HepG2 (cell line): ENCODE results near the gene WFDC11. TPM values are rescaled to one million over a fixed set of nuclear protein-coding genes. Genes with fewer than 3 reads are reported as not detected.

Experiments used
- ATF3 ChIP-seq: sonication (generic); formaldehyde crosslinking; IDR thresholded peaks from 2 replicates; pipeline ENCODE4 v1.4.0; 2020; ENCODE audit warnings: missing genetic modification reagents
- CERS6 ChIP-seq: sonication (generic); formaldehyde crosslinking; IDR thresholded peaks from 2 replicates; pipeline ENCODE4 v1.5.0; 2020; ENCODE audit warnings: missing genetic modification reagents
- CSRNP1 ChIP-seq: sonication (generic); formaldehyde crosslinking; IDR thresholded peaks from 2 replicates; pipeline ENCODE4 v1.8.1; 2023; ENCODE audit warnings: mild to moderate bottlenecking, missing genetic modification reagents
- DPF2 ChIP-seq: sonication (generic); formaldehyde crosslinking; IDR thresholded peaks from 2 replicates; pipeline ENCODE4 v1.4.0; 2020; ENCODE audit warnings: mild to moderate bottlenecking, low read depth, missing genetic modification reagents, borderline replicate concordance
- EP300 ChIP-seq, 3 experiments: sonication (generic) in 1 of 3; formaldehyde crosslinking in 1 of 3; IDR thresholded peaks; 2 replicates each; pipeline versions ENCODE4 v1.5.1 to v1.6.1; 2011 to 2020; ENCODE audit warnings: low read depth in 2 of 3, low read length in 2 of 3, borderline replicate concordance in 1 of 3, improper control_type of control experiment in 1 of 3, mild to moderate bottlenecking in 1 of 3, missing genetic modification reagents in 1 of 3, moderate library complexity in 1 of 3
- GABPA ChIP-seq, 2 experiments: IDR thresholded peaks; 2 replicates each; pipeline ENCODE4 v1.6.1; 2011 to 2016; ENCODE audit warnings: low read depth in 2 of 2, low read length in 1 of 2, missing biosample characterization in 1 of 2, missing genetic modification characterization in 1 of 2
- GZF1 ChIP-seq: sonication (generic); formaldehyde crosslinking; IDR thresholded peaks from 2 replicates; pipeline ENCODE4 v1.5.1; 2020; ENCODE audit warnings: mild to moderate bottlenecking, missing genetic modification reagents
- MBD4 ChIP-seq: IDR thresholded peaks from 2 replicates; pipeline ENCODE4 v1.6.1; 2012; ENCODE audit warnings: low read length, inconsistent platforms, borderline replicate concordance
- NAIF1 ChIP-seq: sonication (generic); formaldehyde crosslinking; IDR thresholded peaks from 2 replicates; pipeline ENCODE4 v1.5.0; 2020; ENCODE audit warnings: mild to moderate bottlenecking, missing genetic modification reagents, borderline replicate concordance
- PBX2 ChIP-seq: IDR thresholded peaks from 2 replicates; pipeline ENCODE4 v1.6.1; 2016; ENCODE audit warnings: control low read depth
- PRDM4 ChIP-seq: sonication (generic); formaldehyde crosslinking; IDR thresholded peaks from 2 replicates; pipeline ENCODE4 v1.9.0; 2021; ENCODE audit warnings: missing genetic modification reagents, borderline replicate concordance
- SALL2 ChIP-seq: sonication (generic); formaldehyde crosslinking; IDR thresholded peaks from 2 replicates; pipeline ENCODE4 v1.8.1; 2023; ENCODE audit warnings: mild to moderate bottlenecking, missing genetic modification reagents, inconsistent platforms
- SNAI1 ChIP-seq: sonication (generic); formaldehyde crosslinking; IDR thresholded peaks from 2 replicates; pipeline ENCODE4 v1.5.0; 2020; ENCODE audit warnings: mild to moderate bottlenecking, missing genetic modification reagents, borderline replicate concordance
- STAT5B ChIP-seq: sonication (generic); formaldehyde crosslinking; IDR thresholded peaks from 2 replicates; pipeline ENCODE4 v1.4.0; 2020; ENCODE audit warnings: missing genetic modification reagents
- TEAD3 ChIP-seq: optimal IDR thresholded peaks from 2 replicates; pipeline ENCODE3; 2016; ENCODE audit warnings: borderline replicate concordance
- ZNF331 ChIP-seq: sonication (generic); formaldehyde crosslinking; IDR thresholded peaks from 2 replicates; pipeline ENCODE4 v1.4.0; 2020; ENCODE audit warnings: missing genetic modification reagents
- ZNF354B ChIP-seq: sonication (generic); formaldehyde crosslinking; IDR thresholded peaks from 2 replicates; pipeline ENCODE4 v1.8.0; 2022; ENCODE audit warnings: mild to moderate bottlenecking, missing genetic modification reagents
- ZNF468 ChIP-seq: sonication (generic); formaldehyde crosslinking; IDR thresholded peaks from 2 replicates; pipeline ENCODE4 v1.8.0; 2022; ENCODE audit warnings: mild to moderate bottlenecking, moderate library complexity, missing genetic modification reagents
- ZNF562 ChIP-seq: sonication (generic); formaldehyde crosslinking; IDR thresholded peaks from 2 replicates; pipeline ENCODE4 v1.8.0; 2022; ENCODE audit warnings: missing genetic modification reagents, borderline replicate concordance
- ZNF781 ChIP-seq: sonication (generic); formaldehyde crosslinking; IDR thresholded peaks from 2 replicates; pipeline ENCODE4 v1.5.1; 2020; ENCODE audit warnings: borderline replicate concordance, mild to moderate bottlenecking, missing genetic modification reagents; ENCODE audit errors: not compliant biosample characterization
- ZNF878 ChIP-seq: sonication (generic); formaldehyde crosslinking; IDR thresholded peaks from 2 replicates; pipeline ENCODE4 v1.8.1; 2023; ENCODE audit warnings: mild to moderate bottlenecking, missing genetic modification reagents, moderate library complexity
- ZZZ3 ChIP-seq: sonication (generic); formaldehyde crosslinking; IDR thresholded peaks from 2 replicates; pipeline ENCODE4 v1.4.0; 2020; ENCODE audit warnings: missing genetic modification reagents, mild to moderate bottlenecking, borderline replicate concordance
- polyA plus RNA-seq, 8 experiments: library from polyadenylated mRNA; depleted of rRNA in 3 of 8; stranded (reverse) in 7 of 8; unstranded in 1 of 8; fragments of >200 nt; fragmentation: Illumina TruSeq in 4 of 8; extraction: Trizol in 4 of 8; gene quantifications; 2 replicates each; pipeline versions ENCODE4 v1.2.1 to v1.2.3, GENCODE V29; 2011 to 2016; ENCODE audit warnings: low read depth in 4 of 8, missing spikeins in 1 of 8, mixed read lengths in 1 of 8; ENCODE audit not compliant: insufficient read depth in 1 of 8
- total RNA-seq, 5 experiments: library from RNA; depleted of rRNA; stranded (reverse); fragments of >200 nt; fragmentation: Illumina TruSeq; extraction: Trizol; gene quantifications; 2 replicates each; pipeline ENCODE4 v1.2.3, GENCODE V29; 2016; ENCODE audit warnings: low read depth in 1 of 5

WFDC11 gene
- total and polyA plus RNA-seq, 2 of the 13 experiments (the other 11 are each of a cell fraction or from before 2014, with no cell fraction given), result not detected

GRCh38 chr20:45621593-45621992, 48.4 kb downstream of the WFDC11 start (continued):
- no peak for TF ChIP-seq CSRNP1 (CRISPR knock-in tag)
- TF ChIP-seq EP300 (IDR thresholded peaks at IDR 0.05; ENCODE audit: low read depth in 2 of 2, low read length in 2 of 2), result no peak
- TF ChIP-seq EP300 (CRISPR knock-in tag; IDR thresholded peaks at IDR 0.05; ENCODE audit: borderline replicate concordance), result 0 out of 2 replicates have a peak, but pooled peaks have one; percentile 39
- TF ChIP-seq CERS6 (CRISPR knock-in tag), result no peak
- no peak for TF ChIP-seq GZF1 (CRISPR knock-in tag)
- no peak for TF ChIP-seq NAIF1 (CRISPR knock-in tag)
- no peak for TF ChIP-seq MBD4
- no peak for TF ChIP-seq STAT5B (CRISPR knock-in tag)
- TF ChIP-seq ZNF878, result no peak
- TF ChIP-seq DPF2 (CRISPR knock-in tag), result no peak
- TF ChIP-seq SALL2, result no peak
- no peak for TF ChIP-seq SNAI1 (CRISPR knock-in tag)
- peak; percentile 72; the same call in 1 of the 2 replicates for TF ChIP-seq ZNF331
- no peak for TF ChIP-seq ZNF781 (CRISPR knock-in tag)
- no peak for TF ChIP-seq ZNF468
- no peak for TF ChIP-seq ZZZ3 (CRISPR knock-in tag)
- TF ChIP-seq PBX2 (CRISPR knock-in tag), result no peak
- no peak for TF ChIP-seq ZNF562
- no peak for TF ChIP-seq ATF3
- TF ChIP-seq TEAD3, result no peak
- no peak for TF ChIP-seq GABPA (IDR thresholded peaks at IDR 0.05; ENCODE audit: low read depth, low read length)
- peak; percentile 38 for TF ChIP-seq GABPA (CRISPR knock-in tag; IDR thresholded peaks at IDR 0.05; ENCODE audit: low read depth)
- TF ChIP-seq ZNF354B (CRISPR knock-in tag), result no peak
- no peak for TF ChIP-seq PRDM4 (CRISPR knock-in tag)
